HFFc6 (cell line): ENCODE measurements around the gene TEX14. TPM values are rescaled to one million over a fixed set of nuclear protein-coding genes. Genes with fewer than 3 reads are reported as not detected.

Experiments
- DNase-seq: peaks from one replicate; pipeline ENCODE4 v3.0.0-alpha.2; 2018
- H3K27ac Mint-ChIP-seq: 2 replicates; pipeline ENCODE4 v1.8.0; 2020; ENCODE audit warnings: mild to moderate bottlenecking, mixed read lengths
- H3K27me3 Mint-ChIP-seq: 2 replicates; pipeline ENCODE4 v1.8.0; 2021; ENCODE audit warnings: mild to moderate bottlenecking, moderate library complexity, mixed read lengths; ENCODE audit not compliant: insufficient read depth
- H3K36me3 Mint-ChIP-seq: 2 replicates; pipeline ENCODE4 v1.8.0; 2021; ENCODE audit warnings: low read depth, mixed read lengths
- H3K4me1 Mint-ChIP-seq: 2 replicates; pipeline ENCODE4 v1.8.0; 2020; ENCODE audit warnings: low read depth, mixed read lengths
- H3K4me3 Mint-ChIP-seq: 2 replicates; pipeline ENCODE4 v1.8.0; 2020; ENCODE audit warnings: mild to moderate bottlenecking, moderate library complexity, mixed read lengths
- H3K9me3 Mint-ChIP-seq: 2 replicates; pipeline ENCODE4 v1.8.0; 2020; ENCODE audit warnings: mild to moderate bottlenecking, mixed read lengths
- CTCF ChIP-seq: fragments of 200-600 bp; sonication (generic); IDR thresholded peaks from 2 replicates; pipeline ENCODE4 v1.5.0; 2021; ENCODE audit warnings: antibody characterized with exemption, mild to moderate bottlenecking
- total RNA-seq, 6 experiments: library from RNA; stranded (reverse); fragmentation: NEBNext Ultra II Directional; extraction: Animal tissue kit (Norgen Biotek cat#: 25700); gene quantifications; 2 replicates in 1 of 6; 3 replicates in 5 of 6; pipeline ENCODE4 v1.2.3, GENCODE V29; 2021

Gene TEX14
- total RNA-seq, 6 experiments from 2014 or later = 0.20 TPM; not detected in 5

GRCh38 chr17:58530655-58531054 is 161.2 kb downstream of the TEX14 start:
- TF ChIP-seq CTCF = no peak
- Mint-ChIP-seq H3K4me3 (no peak overlapping the region), H3K9me3 (no peaks in the 10 kb centered on the region), H3K4me1 (peaks cover 16% of the 10 kb centered on the region), H3K36me3 (no peaks in the 10 kb centered on the region), H3K27ac (no peak overlapping the region), H3K27me3 (peaks cover 23% of the 10 kb centered on the region)
- no peak for DNase-seq

GRCh38 chr17:58529275-58529674 is 162.6 kb downstream of the TEX14 start:
- Mint-ChIP-seq H3K4me3 (no peak overlapping the region), H3K27ac (peak overlapping the region; percentile 29; the same call in 1 of the 2 replicates), H3K9me3 (no peaks in the 10 kb centered on the region), H3K27me3 (peaks cover 23% of the 10 kb centered on the region), H3K4me1 (peaks cover 15% of the 10 kb centered on the region), H3K36me3 (no peaks in the 10 kb centered on the region)
- no peak for TF ChIP-seq CTCF
- DNase-seq = no peak

GRCh38 chr17:58528443-58528842 is 163.4 kb downstream of the TEX14 start:
- H3K27ac Mint-ChIP-seq = no peak overlapping the region
- H3K27me3 Mint-ChIP-seq = peaks cover 23% of the 10 kb centered on the region
- no peak for DNase-seq
- H3K4me3 Mint-ChIP-seq = no peak overlapping the region
- H3K36me3 Mint-ChIP-seq = no peaks in the 10 kb centered on the region
- H3K9me3 Mint-ChIP-seq = no peaks in the 10 kb centered on the region
- peaks cover 15% of the 10 kb centered on the region for H3K4me1 Mint-ChIP-seq
- TF ChIP-seq CTCF = no peak

- no peak overlapping the region for H3K4me3 Mint-ChIP-seq
- no peak for DNase-seq
Measured at GRCh38 chr17:58527949-58528348, 163.9 kb downstream of the TEX14 start.

GRCh38 chr17:58527306-58527705 is 164.5 kb downstream of the TEX14 start:
- no peak for DNase-seq
- no peak overlapping the region for H3K27ac Mint-ChIP-seq
- no peaks in the 10 kb centered on the region for H3K36me3 Mint-ChIP-seq
- peaks cover 18% of the 10 kb centered on the region for H3K27me3 Mint-ChIP-seq
- H3K9me3 Mint-ChIP-seq = no peaks in the 10 kb centered on the region
- H3K4me3 Mint-ChIP-seq = no peak overlapping the region
- TF ChIP-seq CTCF = peak; percentile 58
- peaks cover 15% of the 10 kb centered on the region for H3K4me1 Mint-ChIP-seq

More at GRCh38 chr17:58527949-58528348, 163.9 kb downstream of the TEX14 start:
- no peaks in the 10 kb centered on the region for H3K36me3 Mint-ChIP-seq
- no peaks in the 10 kb centered on the region for H3K9me3 Mint-ChIP-seq
- TF ChIP-seq CTCF = no peak
- H3K27ac Mint-ChIP-seq = no peak overlapping the region
- peaks cover 23% of the 10 kb centered on the region for H3K27me3 Mint-ChIP-seq
- peaks cover 15% of the 10 kb centered on the region for H3K4me1 Mint-ChIP-seq

- Mint-ChIP-seq H3K9me3 (no peaks in the 10 kb centered on the region), H3K4me1 (peaks cover 16% of the 10 kb centered on the region), H3K4me3 (peak overlapping the region; percentile 27; the same call in 1 of the 2 replicates), H3K27me3 (peaks cover 13% of the 10 kb centered on the region), H3K27ac (peak overlapping the region; percentile 75), H3K36me3 (no peaks in the 10 kb centered on the region)
- peak; percentile 69 for DNase-seq
- TF ChIP-seq CTCF = no peak
Measured at GRCh38 chr17:58525239-58525638, 166.6 kb downstream of the TEX14 start.
